Stimulated activated CD8-positive, alpha-beta memory T cell treated with anti-CD3 and anti-CD28 coated beads, Interleukin-15, amount 100 ng/mL, for 4 hours (primary cell): ENCODE results near the gene CALHM4.

Experiments
- DNase-seq, 2 donors: peaks; one replicate each; pipeline ENCODE4 v3.0.0-alpha.2; 2020; ENCODE audit warnings: low read depth in 2 of 2

Gene CALHM4

DNA sequence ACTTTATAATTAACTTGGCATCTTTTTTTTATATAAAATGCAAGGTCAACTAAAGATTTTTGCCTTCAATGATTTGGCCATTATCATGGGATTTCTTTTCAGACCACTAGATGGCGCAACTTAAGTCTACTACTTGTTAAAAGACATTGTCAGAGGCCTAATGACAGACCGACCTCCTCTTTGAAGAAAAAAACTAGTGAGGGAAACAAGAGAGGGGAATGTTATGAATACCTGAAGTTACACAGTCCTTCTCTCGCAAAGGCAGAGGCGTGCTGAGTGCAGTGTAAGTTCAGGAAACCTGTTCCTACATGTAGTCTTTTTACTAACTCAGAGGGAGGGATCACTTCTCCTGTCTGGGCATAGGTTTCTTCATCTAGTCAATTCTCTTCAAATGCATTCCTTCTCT is 17.3 kb upstream of the CALHM4 start:
- no peak for DNase-seq

DNA sequence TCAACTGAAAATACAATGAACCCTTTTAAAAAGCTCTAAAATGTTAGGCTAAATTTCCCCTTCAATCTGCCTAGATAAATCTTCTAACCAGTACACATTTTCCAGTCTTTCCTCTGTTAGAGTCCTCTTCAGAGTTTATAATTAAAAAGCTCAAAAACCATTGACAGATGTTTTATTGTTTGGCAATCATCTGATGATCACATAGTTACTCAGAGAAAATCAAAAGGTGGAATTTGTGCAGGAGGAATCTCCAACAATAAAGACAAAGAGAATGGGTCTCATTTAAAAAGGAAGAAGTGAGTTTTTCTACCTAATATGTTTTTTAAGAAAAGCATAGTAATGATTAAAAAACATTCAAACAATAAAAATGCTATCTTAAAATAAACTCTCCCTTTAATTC is 11.1 kb upstream of the CALHM4 start:
- DNase-seq = no peak

GRCh38 chr6:116543149-116543548 is 10.4 kb upstream of the CALHM4 start:
- DNase-seq = no peak

GRCh38 chr6:116545651-116546050 is 7.9 kb upstream of the CALHM4 start, which contains the start of gene TRAPPC3L:
TSS of gene TRAPPC3L (minus strand) at chr6:116545684. CDS start at chr6:116545514, 170 bp downstream.
- no peak for DNase-seq

- no peak for DNase-seq
Observed at GRCh38 chr6:116547358-116547757, 6.2 kb upstream of the CALHM4 start.

GRCh38 chr6:116550796-116551195 is 2.8 kb upstream of the CALHM4 start:
- no peak for DNase-seq

- no peak for DNase-seq
Observed at GRCh38 chr6:116556065-116556464, 2.5 kb downstream of the CALHM4 start.

- DNase-seq = no peak
Observed at GRCh38 chr6:116556814-116557415, 3.4 kb downstream of the CALHM4 start.

DNA sequence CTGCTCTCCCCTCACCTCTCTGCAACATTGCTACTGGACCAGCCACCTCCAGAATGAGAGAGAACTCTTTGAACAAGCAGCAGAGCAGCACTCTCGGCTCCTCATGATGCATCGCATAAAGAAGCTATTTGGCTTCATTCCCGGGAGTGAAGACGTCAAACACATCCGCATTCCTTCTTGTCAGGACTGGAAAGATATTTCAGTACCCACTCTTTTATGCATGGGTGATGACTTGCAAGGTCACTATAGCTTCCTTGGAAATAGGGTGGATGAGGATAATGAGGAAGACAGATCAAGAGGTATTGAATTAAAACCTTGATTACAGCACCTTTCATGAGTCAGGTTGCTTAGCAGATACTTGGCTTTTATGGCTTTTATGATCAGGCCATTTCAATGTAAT is 4.3 kb downstream of the CALHM4 start:
- no peak for DNase-seq

GRCh38 chr6:116560130-116560529 is 6.6 kb downstream of the CALHM4 start:
- no peak for DNase-seq

DNA sequence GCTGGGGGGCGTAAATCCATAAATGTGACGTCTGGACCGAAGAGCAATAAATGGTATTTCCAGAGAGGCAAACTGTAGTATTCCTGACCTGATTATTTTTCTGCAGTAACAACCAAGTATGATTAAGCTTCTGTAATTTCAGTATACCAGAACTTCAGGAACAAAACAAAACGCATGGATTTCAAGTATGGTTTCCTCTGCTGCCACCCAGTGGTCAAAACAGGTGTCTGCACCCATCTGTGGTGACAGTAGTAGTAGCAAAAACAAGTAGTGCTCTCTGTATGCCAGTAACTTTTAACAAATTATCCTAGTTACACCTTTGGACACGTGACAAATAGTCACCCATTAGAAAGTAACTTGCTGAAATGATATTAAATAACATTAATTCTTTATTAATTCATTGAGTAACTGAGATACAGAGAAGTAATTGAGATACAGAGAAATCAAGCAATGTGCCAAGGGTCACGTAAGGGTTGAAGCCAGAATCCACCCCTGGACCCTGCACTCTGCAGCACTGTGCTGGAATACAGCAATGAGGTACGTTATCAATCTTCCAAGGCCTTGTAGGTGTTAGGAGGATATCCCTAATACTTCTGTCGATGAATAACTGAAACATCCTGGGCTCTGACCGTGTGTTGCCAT is 7.9 kb downstream of the CALHM4 start:
- DNase-seq = peak in 1 of 2 donors; percentile 32

DNA sequence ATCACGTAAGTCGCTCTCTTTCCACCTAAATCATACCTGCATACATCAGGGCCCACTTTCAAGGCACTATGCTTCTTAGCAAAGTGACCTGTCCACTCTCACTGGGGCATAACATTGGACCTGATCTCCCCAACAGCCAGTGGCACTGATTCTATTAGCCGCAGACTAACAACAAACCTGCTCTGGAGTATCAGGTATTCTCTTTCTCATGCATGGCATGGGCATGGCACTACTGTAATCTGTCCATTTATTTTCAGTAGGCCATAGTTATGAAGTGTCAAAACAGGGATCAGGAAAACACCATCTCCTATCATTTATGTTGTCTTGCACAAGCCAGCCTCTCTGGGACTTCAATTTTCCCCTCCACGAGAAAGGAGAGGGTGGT is 8.5 kb downstream of the CALHM4 start:
- DNase-seq = no peak

DNA sequence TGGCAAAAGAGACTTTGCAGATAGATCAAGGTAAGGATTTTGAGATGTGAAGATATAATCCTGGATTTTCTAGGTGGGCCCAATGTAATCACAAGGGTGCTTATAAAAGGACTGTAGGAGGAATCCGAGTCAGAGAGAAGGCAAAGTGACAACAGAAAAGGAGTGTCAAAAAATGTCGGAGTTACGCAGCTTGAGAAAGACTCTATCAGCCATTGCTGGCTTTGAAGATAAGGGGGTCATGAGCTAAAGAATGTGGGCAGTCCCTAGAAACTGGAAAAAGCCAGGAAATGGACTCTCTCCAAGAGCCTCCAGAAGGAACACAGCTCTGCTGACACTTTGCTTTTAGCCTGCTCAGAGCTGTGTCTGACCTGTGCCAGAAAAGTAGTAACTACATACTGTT is 9.1 kb downstream of the CALHM4 start:
- DNase-seq = no peak

GRCh38 chr6:116563830-116564229 is 10.3 kb downstream of the CALHM4 start:
- DNase-seq = no peak

DNA sequence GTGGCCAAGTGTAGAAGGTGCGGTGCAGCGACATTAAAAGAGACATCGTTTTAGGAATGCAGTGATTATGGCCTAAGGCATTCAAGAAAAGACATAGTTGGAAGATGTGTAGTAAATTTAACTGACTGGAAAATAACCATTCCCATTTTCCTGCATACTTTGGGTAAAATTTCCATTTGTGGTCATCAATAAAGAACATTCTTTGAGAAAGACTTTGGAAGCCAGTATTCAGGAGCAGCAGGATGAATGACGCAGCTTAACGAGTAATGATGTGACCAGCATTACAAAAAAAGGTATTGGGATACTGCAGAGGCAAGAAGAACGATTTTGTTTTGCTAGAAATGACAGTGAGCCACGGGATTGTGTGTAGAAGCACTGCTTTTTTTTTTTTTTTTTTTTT is 10.8 kb downstream of the CALHM4 start:
- DNase-seq = no peak

DNA sequence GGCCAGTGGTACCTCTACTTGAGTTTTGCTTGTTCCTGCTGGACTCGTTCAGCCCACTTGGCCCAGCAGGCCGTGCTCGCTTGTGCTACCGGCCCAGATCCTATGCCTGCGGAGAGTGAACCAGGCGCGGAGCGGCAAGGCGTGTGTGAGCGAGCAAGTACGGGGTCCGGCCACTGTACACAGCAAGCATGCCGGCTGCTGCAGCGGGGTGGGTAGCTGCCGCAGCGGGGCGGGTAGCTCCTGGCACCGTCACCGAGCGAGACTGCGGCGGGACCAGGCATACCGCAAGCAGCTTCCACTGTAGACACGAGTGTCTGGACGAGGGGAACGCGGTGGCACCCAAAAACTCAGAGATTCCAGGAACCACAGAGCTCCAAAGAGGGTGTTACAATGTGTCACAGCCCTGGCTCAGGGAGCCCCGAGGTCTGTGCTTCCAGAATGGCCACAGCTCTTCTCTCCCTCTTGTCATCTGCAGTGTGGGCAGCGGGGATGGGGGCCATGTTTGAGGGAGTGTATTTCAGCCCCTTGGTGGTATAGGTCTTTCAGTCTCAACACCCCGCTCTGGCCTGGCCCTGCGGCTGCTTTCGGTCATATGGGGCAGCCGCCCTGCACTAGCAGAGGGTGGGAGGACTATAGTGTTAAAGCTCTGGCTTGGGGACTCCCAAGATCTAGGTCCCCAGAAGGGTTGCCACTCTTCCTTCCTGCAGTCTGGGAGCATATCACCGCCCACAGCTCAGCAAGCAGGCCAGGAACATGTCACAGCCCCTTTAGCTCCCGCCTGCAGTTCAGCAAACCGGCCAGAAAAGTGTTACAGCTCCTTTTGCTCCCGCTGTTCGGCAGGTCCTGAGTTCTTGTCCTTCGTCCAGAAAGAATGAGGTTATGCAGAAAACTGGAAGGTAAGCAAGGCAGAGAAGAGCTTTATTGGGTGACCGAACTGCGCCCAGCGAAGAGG is 11.6 kb downstream of the CALHM4 start:
- no peak for DNase-seq

DNA sequence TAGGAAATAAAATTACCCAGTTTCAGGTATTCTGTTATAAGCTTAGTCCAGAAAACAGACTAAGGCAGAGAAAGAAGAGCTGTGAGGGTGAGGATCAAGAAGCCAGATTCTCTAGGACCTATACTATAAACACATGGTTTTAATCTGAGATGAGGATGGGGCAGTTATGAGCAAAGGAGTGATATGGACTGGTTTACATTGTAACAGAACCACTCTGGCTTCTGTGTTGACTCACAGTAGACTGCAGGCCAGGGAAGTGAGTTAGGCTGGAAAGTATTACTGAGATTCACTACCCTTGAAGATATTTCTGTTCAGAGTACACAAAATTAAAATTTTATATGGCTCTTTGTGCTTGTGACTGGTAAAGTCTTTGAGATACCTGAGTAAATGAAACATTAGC is 14.6 kb downstream of the CALHM4 start:
- no peak for DNase-seq

DNA sequence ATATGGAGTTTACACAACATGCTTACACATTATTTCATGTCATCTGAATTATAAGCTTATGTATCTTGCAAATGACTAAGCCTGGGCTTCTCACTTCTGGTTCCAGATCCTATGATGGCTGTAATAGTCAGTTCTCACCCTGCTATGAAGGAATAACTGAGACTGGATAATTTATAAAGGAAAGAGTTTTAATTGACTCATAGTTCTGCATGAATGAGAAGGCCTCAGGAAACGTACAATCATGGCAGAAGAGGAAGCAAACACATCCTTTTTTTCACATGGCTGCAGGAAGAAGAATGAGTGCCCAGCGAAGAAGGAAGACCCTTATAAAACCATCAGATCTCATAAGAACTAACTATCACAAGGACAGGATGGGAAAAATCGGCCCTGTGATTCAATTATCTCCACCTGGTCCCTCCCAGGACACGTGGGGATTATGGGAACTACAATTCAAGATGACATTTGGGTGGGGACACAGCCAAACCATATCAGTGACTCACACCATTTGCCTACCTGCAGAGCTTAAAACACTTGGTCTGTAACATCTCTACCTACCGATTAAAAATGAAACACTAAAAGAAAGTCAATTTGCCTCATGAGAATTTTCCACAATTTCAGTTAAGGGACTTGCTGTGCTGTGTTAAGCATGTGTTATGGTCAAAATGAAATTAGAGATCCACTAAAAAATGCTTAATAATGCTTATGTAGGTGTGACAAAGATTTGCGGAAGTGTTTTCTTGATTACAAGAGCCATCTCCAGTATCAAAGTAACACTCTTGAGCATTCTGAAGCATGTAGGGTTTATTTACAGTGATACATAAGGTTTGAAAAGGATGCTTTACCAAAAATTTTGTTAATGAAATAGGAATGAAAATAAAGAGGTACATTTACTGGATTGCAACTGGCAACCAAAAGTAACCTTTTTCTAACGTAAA is 15.5 kb downstream of the CALHM4 start:
- no peak for DNase-seq

DNA sequence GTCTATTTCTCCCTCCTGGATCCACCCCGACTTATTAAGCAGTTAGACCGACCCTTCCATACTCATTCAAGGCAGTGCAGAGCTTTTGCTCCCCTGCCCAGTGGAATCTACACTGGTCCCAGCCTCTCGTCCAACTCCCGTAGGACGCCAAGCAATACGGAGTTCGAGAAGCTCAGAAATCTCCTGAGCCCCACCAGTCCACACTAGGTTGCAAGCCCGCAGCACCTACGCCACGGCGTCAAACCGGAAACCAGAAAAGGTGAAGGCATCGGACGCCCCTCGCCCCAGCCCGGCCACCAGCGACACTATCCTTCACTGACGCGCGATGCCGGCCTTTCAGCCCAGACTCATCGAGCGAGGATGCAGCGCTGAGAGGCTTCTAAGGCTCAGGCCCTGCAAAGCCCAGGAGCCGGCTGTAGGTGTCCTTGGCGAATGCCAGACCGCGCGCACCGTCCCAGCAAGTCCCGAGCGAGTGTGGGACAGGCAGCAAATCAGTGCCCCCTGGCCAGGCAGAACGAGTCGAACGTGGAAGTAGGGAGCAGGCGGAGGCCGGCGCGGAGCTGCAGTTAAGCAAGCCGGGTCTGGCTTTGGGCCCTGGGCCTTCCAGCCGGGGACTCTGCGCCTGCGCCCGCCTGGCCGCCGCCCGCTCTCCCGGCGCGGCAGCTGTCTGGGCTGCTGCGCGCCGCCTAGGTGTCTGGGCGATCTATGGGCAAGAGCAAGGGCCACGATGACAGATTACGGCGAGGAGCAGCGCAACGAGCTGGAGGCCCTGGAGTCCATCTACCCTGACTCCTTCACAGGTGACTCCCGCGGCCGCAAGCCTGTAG is 17.5 kb downstream of the CALHM4 start, which contains the start of gene RWDD1:
TSS of gene RWDD1 (plus strand) at position 649 of the 827 bp plus-strand sequence. CDS start at position 728, 79 bp downstream.
- DNase-seq = peak; percentile 97 to 98

- no peak for DNase-seq
Observed at GRCh38 chr6:116571683-116572000, 18.1 kb downstream of the CALHM4 start.

GRCh38 chr6:116572162-116572561 is 18.6 kb downstream of the CALHM4 start:
- no peak for DNase-seq
